Liver (tissue), 3 donors: ENCODE results near the gene CTNNBL1.

ENCODE experiments used
- CTCF ChIP-seq: fragments of 150-350 bp; IDR thresholded peaks from 2 replicates; pipeline ENCODE4 v1.5.1; 2017; ENCODE audit warnings: improper control_type of control experiment, low read depth, low read length; ENCODE audit not compliant: missing input control
- FOXA1 ChIP-seq: IDR thresholded peaks from 2 replicates; pipeline ENCODE4 v1.6.1; 2016; ENCODE audit warnings: antibody characterized with exemption
- JUND ChIP-seq, 2 donors: IDR thresholded peaks; 2 replicates each; pipeline ENCODE4 v1.6.1; 2016; ENCODE audit warnings: antibody characterized with exemption in 2 of 2
- RAD21 ChIP-seq, 2 donors: IDR thresholded peaks; 2 replicates each; pipeline ENCODE4 v1.6.1; 2016; ENCODE audit warnings: antibody characterized with exemption in 2 of 2, mild to moderate bottlenecking in 2 of 2
- REST ChIP-seq: IDR thresholded peaks from 2 replicates; pipeline ENCODE4 v1.6.1; 2016; ENCODE audit warnings: antibody characterized with exemption, mild to moderate bottlenecking
- SP1 ChIP-seq: IDR thresholded peaks from 2 replicates; pipeline ENCODE4 v1.6.1; 2018; ENCODE audit warnings: antibody characterized with exemption, mild to moderate bottlenecking
- TAF1 ChIP-seq: conservative IDR thresholded peaks from 2 replicates; pipeline ENCODE4 v1.6.1; 2016; ENCODE audit warnings: antibody characterized with exemption, mild to moderate bottlenecking
- donor health status: healthy.
- donor health status: healthy.

GRCh38 chr20:37702403-37703034, 8.7 kb downstream of the CTNNBL1 start:
- TF ChIP-seq CTCF, result no peak
- TF ChIP-seq SP1, result no peak
- no peak for TF ChIP-seq JUND (IDR thresholded peaks at IDR 0.05)
- no peak for TF ChIP-seq RAD21 (IDR thresholded peaks at IDR 0.05)
- no peak for TF ChIP-seq FOXA1
- no peak for TF ChIP-seq REST
- TF ChIP-seq TAF1, result no peak
